GM06990 (cell line): ENCODE results near the gene SLC6A2.
A peak's percentile ranks its signal among the peaks of the same experiment; 100 is the strongest.

Experiments
- DNase-seq: peaks from one replicate; pipeline ENCODE4 v3.0.0-alpha.2; 2011; ENCODE audit not compliant: insufficient read length; ENCODE audit errors: extremely low read depth
- H3K27me3 ChIP-seq: replicated peaks from 2 replicates; pipeline ENCODE4 v1.6.0; 2011; ENCODE audit warnings: low read length; ENCODE audit not compliant: control insufficient read depth, insufficient read depth
- H3K36me3 ChIP-seq: 2 replicates; pipeline ENCODE4 v1.5.1; 2011; ENCODE audit warnings: low read length; ENCODE audit not compliant: control insufficient read depth, insufficient read depth
- H3K4me3 ChIP-seq: replicated peaks from 2 replicates; pipeline ENCODE4 v1.5.1; 2011; ENCODE audit warnings: low read depth, mild to moderate bottlenecking, control low read depth, low read length
- TF ChIP-seq, protein P1 (sequence below): IDR thresholded peaks from 2 replicates; pipeline ENCODE4 v1.5.1; 2011; ENCODE audit warnings: low read length, control low read depth, mild to moderate bottlenecking, inconsistent platforms; ENCODE audit not compliant: insufficient read depth, poor library complexity, severe bottlenecking

The SLC6A2 gene

DNA sequence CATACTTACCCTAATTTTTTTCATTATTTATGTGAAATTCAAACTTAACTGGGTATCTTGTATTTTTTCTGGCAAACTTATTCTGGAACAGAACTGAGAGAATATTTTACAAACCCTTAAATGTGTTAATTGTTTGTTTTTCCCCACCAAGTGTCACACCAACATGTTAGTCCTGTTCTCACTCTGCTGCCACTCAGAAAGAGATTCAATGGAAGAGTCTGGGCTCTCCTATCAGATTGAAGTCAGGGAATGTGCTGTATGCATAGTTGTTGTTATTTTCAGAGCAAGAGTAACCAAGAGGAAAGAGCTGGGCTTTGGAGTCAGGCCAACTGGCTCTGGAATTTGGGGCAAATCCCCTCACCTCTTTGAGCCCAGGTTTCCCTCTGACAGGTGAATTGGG is 43.2 kb downstream of the SLC6A2 start:
- Histone ChIP-seq H3K27me3 (no peaks in the 10 kb centered on the region; the same call in 1 of the 2 replicates), H3K4me3 (no peak overlapping the region), H3K36me3 (no peaks in the 10 kb centered on the region)
- DNase-seq, result no peak
- TF ChIP-seq, protein P1, sequence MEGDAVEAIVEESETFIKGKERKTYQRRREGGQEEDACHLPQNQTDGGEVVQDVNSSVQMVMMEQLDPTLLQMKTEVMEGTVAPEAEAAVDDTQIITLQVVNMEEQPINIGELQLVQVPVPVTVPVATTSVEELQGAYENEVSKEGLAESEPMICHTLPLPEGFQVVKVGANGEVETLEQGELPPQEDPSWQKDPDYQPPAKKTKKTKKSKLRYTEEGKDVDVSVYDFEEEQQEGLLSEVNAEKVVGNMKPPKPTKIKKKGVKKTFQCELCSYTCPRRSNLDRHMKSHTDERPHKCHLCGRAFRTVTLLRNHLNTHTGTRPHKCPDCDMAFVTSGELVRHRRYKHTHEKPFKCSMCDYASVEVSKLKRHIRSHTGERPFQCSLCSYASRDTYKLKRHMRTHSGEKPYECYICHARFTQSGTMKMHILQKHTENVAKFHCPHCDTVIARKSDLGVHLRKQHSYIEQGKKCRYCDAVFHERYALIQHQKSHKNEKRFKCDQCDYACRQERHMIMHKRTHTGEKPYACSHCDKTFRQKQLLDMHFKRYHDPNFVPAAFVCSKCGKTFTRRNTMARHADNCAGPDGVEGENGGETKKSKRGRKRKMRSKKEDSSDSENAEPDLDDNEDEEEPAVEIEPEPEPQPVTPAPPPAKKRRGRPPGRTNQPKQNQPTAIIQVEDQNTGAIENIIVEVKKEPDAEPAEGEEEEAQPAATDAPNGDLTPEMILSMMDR, result no peak

GRCh38 chr16:55699616-55700015 is 43.8 kb downstream of the SLC6A2 start:
- H3K36me3 ChIP-seq, result no peaks in the 10 kb centered on the region
- TF ChIP-seq, protein P1, result no peak
- no peaks in the 10 kb centered on the region; the same call in 1 of the 2 replicates for H3K27me3 ChIP-seq
- H3K4me3 ChIP-seq, result no peak overlapping the region
- DNase-seq, result no peak

GRCh38 chr16:55700067-55700466 is 44.3 kb downstream of the SLC6A2 start:
- Histone ChIP-seq H3K27me3 (no peaks in the 10 kb centered on the region; the same call in 1 of the 2 replicates), H3K36me3 (no peaks in the 10 kb centered on the region), H3K4me3 (no peak overlapping the region)
- TF ChIP-seq, protein P1, result no peak
- no peak for DNase-seq

- Histone ChIP-seq H3K4me3 (no peak overlapping the region), H3K27me3 (no peaks in the 10 kb centered on the region; the same call in 1 of the 2 replicates), H3K36me3 (no peaks in the 10 kb centered on the region)
- TF ChIP-seq, protein P1, result no peak
- DNase-seq, result no peak
Observed at GRCh38 chr16:55700961-55701360, 45.2 kb downstream of the SLC6A2 start.

DNA sequence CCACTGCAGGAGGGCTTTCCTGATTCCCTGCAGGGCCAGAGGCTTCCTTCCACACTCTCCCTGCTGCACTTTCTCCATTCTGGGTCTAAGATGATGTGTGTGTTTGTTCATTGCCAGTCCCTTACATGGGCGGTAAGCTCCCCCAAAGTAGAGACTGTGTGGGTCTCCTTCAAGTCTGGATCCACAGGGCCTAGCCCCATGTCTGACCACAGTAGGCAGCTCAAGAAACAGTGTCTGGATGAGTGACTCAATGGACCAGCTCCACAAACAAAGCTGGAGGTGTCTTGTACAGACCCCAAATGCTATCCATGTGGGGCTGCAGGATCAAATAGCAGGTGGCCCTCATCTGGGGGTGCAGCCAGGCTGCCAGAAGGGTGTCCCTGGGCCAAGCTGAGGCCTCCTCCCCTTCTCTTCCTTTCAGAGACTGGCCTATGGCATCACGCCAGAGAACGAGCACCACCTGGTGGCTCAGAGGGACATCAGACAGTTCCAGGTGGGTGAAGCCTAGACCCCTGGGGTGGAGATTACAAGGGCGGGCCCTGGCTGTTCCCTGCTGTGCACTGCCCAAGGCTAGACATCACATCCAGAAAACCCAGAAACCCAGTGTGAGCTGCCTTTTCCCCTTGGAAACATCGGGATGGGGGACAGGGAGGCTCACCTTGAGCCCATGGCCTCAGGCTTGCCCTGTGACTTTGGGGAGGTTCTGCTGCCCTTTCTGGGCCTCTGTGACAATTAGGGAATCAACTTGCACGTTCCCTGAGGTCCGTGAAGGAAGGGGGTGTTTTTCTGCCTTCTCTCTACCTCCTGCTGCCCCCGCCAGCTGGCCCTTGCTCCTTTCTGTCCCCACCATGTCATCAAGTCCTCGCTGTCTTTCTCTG is 45.9 kb downstream of the SLC6A2 start:
- TF ChIP-seq, protein P1, result peak; percentile 77
- no peak for DNase-seq
- no peaks in the 10 kb centered on the region for H3K36me3 ChIP-seq
- H3K4me3 ChIP-seq, result no peak overlapping the region
- H3K27me3 ChIP-seq, result no peaks in the 10 kb centered on the region; the same call in 1 of the 2 replicates
